Activated CD4-positive, alpha-beta T cell treated with anti-CD3 and anti-CD28 coated beads, Interleukin-2, amount 10 ng/mL, durations not matched to agents 7 days and 5 days (primary cell): ENCODE results near the gene SYT11. TPM values are rescaled to one million over a fixed set of nuclear protein-coding genes. Genes with fewer than 3 reads are reported as not detected.
A peak's percentile ranks its signal among the peaks of the same experiment; 100 is the strongest.
"Not testable (repeated sequence)": the region's sequence is repeated elsewhere in the genome, so short reads cannot be mapped to it uniquely, and the experiment has no call there.

Source experiments
- CTCF ChIA-PET: fragments of 350-600 bp; sonication (Branson Sonifier 250); formaldehyde crosslinking; loops from one replicate; lab custom pipeline; 2021; ENCODE audit warnings: antibody characterized with exemption; lab: Charles Lee
- POLR2A ChIA-PET: fragments of 350-600 bp; sonication (Branson Sonifier 250); formaldehyde crosslinking; loops from one replicate; lab custom pipeline; 2021; ENCODE audit warnings: antibody characterized with exemption; lab: Charles Lee
- DNase-seq: peaks from one replicate; pipeline ENCODE4 v3.0.0-alpha.2; 2020
- H3K27ac Mint-ChIP-seq: one replicate; pipeline ENCODE4 v1.8.0; 2021; ENCODE audit warnings: mild to moderate bottlenecking, moderate library complexity, mixed read lengths
- H3K27me3 Mint-ChIP-seq: one replicate; pipeline ENCODE4 v1.8.0; 2021; ENCODE audit warnings: mixed read lengths
- H3K36me3 Mint-ChIP-seq: one replicate; pipeline ENCODE4 v1.8.0; 2021; ENCODE audit warnings: low read depth, mixed read lengths
- H3K4me1 Mint-ChIP-seq: one replicate; pipeline ENCODE4 v1.8.0; 2021; ENCODE audit warnings: mixed read lengths
- H3K4me3 Mint-ChIP-seq: one replicate; pipeline ENCODE4 v1.8.0; 2021; ENCODE audit warnings: mild to moderate bottlenecking, moderate library complexity, mixed read lengths
- H3K9me3 Mint-ChIP-seq: one replicate; pipeline ENCODE4 v1.8.0; 2021; ENCODE audit warnings: mixed read lengths
- total RNA-seq, 2 experiments: library from RNA; stranded (reverse); gene quantifications; one replicate each; pipeline ENCODE4 v1.2.3, GENCODE V29; 2021

SYT11 gene
- total RNA-seq, 2 experiments from 2014 or later: 14.2 to 15.5 TPM

DNA sequence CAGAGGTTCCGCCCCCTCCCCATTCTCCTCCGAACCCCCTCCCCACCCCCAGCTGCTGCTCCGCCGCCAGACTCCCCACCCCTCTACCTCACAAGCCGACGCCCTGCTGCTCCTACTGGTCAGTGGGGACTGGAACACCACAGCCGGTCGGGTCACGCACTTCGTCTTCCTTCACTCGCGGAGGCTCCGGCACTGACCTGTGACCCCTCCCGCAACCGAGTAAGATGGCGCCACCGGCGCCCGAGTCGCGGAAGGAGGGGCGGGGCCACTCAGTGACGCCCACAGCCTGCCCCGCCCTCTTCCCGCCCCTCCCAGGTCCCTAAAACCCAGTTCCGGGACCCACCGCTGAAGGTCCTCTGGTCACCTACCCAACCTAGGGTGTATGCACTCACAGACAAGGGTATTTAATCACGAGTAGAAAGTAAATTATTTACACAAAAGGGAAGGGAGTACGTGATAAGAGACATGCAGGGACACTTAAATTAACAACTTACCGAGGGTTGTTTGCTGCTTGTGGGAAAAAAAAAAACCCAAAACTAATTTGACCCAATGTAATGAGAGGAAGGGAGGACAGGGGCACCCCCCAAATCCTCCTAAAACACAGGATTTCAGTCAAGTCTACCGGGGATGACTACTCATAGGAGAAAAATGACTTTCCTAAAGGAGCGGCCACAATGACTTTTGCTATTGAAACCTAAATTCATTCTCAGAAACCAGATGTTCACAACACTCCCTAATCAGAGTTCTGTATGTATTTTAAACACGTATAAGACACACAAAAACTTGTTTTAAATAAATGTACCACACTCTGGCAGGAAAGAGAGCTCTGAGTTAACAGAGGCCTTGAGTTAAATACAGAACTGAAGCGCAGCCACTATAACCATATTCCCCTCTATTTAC lies 52.0 kb downstream of the SYT11 start, which contains the start of gene RIT1:
TSS of gene RIT1 (minus strand) at position 194 of the 900 bp plus-strand sequence. CDS start 588 bp downstream, outside the sequence.
- H3K9me3 Mint-ChIP-seq: no peaks in the 10 kb centered on the region
- peaks cover 51% of the 10 kb centered on the region for H3K36me3 Mint-ChIP-seq
- H3K27ac Mint-ChIP-seq: peak within 1 kb of the TSS; percentile 95
- no peaks in the 10 kb centered on the region for H3K27me3 Mint-ChIP-seq
- peaks cover 28% of the 10 kb centered on the region for H3K4me1 Mint-ChIP-seq
- DNase-seq: peak; percentile 89
- peak within 1 kb of the TSS; percentile 98 for H3K4me3 Mint-ChIP-seq
- ChIA-PET CTCF (interaction anchor here (0.7 kb wide), 1 partner anchor 48 kb away, joined by 3 read pairs; no protein-coding TSS in a partner anchor), POLR2A (no interaction called here)

DNA sequence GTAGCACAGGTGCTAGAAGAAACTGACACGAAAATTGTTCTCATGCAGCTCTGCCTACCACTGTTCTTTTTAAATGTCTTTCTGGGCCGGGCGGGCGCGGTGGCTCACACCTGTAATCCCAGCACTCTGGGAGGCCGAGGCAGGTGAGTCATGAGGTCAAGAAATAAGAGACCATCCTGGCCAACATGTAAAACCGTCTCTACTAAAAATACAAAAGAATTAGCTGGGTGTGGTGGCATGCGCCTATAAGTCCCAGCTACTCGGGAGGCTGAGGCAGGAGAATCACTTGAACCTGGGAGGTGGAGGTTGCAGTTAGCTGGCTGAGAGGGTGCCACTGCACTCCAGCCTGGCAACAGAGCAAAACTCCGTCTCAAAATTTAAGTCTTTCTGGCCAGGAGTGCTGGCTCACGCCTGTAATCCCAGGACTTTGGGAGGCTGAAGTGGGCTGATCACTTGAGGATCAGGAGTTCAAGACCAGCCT lies 52.7 kb downstream of the SYT11 start:
- CTCF ChIA-PET: interaction anchor here (0.7 to 1.6 kb wide), 2 partner anchors 10 to 48 kb away, joined by 3 read pairs; no protein-coding TSS in a partner anchor
- peak overlapping the region; percentile 98 for H3K4me3 Mint-ChIP-seq
- H3K27me3 Mint-ChIP-seq: no peaks in the 10 kb centered on the region
- POLR2A ChIA-PET: no interaction called here
- no peak for DNase-seq
- H3K27ac Mint-ChIP-seq: peak overlapping the region; percentile 95
- H3K9me3 Mint-ChIP-seq: no peaks in the 10 kb centered on the region
- peaks cover 30% of the 10 kb centered on the region for H3K4me1 Mint-ChIP-seq
- H3K36me3 Mint-ChIP-seq: peaks cover 56% of the 10 kb centered on the region

DNA sequence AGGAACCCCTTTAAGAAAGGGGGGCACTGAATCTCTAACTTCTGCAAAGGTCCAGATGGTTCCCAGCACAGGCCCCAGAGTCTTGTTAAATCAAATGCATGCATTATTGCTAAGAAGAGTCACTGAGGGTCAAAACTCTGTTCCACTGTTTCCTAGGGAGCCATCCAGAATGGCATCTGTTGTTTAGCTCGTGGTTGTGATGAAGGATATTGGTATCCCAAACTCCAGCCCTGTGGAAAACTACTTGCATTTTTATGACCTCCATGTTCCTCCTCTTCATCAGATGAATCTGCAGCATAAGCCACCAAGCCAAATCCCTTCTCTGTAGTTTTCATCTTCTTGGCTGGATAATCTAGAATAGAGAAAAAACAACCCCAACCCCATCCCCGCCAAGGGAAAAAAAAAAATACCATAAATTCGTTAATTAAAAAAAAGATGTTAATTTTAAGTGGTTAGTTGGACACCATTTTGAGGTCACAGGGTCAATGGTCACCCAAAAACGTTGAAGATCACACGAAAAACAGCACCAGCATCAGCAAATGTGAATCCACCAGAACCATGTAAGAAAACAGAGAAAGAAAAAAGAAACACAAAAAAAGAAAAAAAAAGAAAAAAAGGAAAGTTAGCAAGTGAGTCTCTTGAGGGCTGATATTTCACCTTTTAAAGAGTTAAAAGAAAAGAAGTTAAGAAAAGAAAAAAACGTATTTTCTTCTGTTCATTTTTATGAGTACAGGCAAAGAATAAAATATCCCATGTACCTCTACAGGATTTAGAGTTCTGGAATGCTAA lies 54.8 kb downstream of the SYT11 start:
- Mint-ChIP-seq H3K36me3 (peaks cover 63% of the 10 kb centered on the region), H3K27me3 (no peaks in the 10 kb centered on the region), H3K9me3 (no peaks in the 10 kb centered on the region), H3K27ac (no peak overlapping the region), H3K4me3 (no peak overlapping the region), H3K4me1 (peaks cover 29% of the 10 kb centered on the region)
- DNase-seq: no peak
- POLR2A ChIA-PET: no interaction called here
- CTCF ChIA-PET: no interaction called here

DNA sequence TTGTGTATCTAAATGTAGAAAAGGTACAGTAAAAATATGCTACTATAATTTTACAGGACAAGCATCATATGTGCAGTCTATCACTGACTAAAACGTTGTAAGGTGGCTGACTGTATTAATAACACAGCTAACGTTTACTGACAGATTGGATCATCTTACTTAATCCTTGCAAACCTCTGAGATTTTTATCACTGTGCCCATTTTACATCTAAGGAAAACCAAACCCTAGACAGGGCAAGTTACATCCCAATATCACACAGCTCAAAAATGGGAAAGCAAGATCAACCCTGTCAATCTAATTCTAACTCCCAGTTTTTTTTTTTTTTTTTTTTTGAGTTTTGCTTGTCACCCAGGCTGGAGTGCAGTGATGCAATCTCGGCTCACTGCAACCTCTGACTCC lies 59.3 kb downstream of the SYT11 start:
- Mint-ChIP-seq H3K4me1 (peaks cover 10% of the 10 kb centered on the region), H3K27me3 (no peaks in the 10 kb centered on the region), H3K4me3 (no peak overlapping the region), H3K9me3 (no peaks in the 10 kb centered on the region), H3K27ac (no peak overlapping the region), H3K36me3 (peaks cover 74% of the 10 kb centered on the region)
- ChIA-PET CTCF (interaction anchor here (0.7 to 1.4 kb wide), 2 partner anchors 13 to 66 kb away, joined by 6 read pairs; no protein-coding TSS in a partner anchor), POLR2A (interaction anchor here (0.5 kb wide), 1 partner anchor 98 kb away, joined by 4 read pairs; no protein-coding TSS in a partner anchor)
- DNase-seq: no peak

DNA sequence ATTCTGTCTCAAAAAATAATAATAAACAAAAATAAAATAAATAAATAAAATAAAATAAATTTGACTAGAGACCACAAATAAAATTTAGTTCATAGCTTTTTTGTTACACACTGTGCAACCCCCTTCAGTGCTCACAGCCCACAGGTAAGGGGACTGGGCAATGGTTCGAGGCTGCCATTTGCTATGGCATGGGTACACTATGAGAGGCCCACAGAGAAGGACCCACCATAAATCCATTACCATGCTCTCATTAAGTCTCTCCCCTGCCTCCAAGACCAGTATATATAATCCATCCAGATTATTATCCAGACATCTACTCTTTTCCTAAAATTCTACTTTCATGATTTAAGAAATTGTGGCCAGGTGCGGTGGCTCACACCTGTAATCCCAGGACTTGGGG lies 60.4 kb downstream of the SYT11 start:
- CTCF ChIA-PET: interaction anchor here (1.0 to 1.1 kb wide), 2 partner anchors 35 to 47 kb away, joined by 3 read pairs; no protein-coding TSS in a partner anchor
- DNase-seq: no peak
- POLR2A ChIA-PET: interaction anchor here (0.6 kb wide), 1 partner anchor 24 kb away, joined by 3 read pairs; no protein-coding TSS in a partner anchor
- Mint-ChIP-seq H3K27ac (no peak overlapping the region), H3K36me3 (peaks cover 67% of the 10 kb centered on the region), H3K9me3 (no peaks in the 10 kb centered on the region), H3K27me3 (no peaks in the 10 kb centered on the region), H3K4me1 (peaks cover 10% of the 10 kb centered on the region), H3K4me3 (no peak overlapping the region)

DNA sequence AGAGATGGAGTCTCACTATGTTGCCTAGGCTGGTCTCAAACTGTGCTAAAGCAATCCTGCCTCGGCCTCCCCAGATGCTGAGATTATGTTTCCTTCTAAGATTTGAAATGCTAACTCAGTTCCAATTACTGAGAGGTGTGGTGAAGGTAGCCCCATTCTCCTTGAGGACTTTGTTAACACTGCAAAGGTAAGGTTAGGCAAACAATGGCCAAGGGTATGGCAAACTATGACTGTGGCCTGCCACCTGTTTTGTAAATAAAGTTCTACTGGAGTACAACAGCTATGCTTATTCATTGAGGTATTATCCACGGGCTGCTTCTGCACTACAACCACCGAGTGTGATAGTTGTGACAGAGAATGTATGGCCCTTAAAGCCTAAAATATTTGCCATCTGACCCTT lies 61.4 kb downstream of the SYT11 start:
- ChIA-PET POLR2A (no interaction called here), CTCF (interaction anchor here (1.2 to 1.3 kb wide), 3 partner anchors 14 to 31 kb away, joined by 3 read pairs; partner anchors contain the start of gene KHDC4)
- H3K27me3 Mint-ChIP-seq: no peaks in the 10 kb centered on the region
- no peak overlapping the region for H3K27ac Mint-ChIP-seq
- H3K36me3 Mint-ChIP-seq: peaks cover 68% of the 10 kb centered on the region
- H3K4me1 Mint-ChIP-seq: peaks cover 10% of the 10 kb centered on the region
- no peak for DNase-seq
- H3K4me3 Mint-ChIP-seq: no peak overlapping the region
- H3K9me3 Mint-ChIP-seq: no peaks in the 10 kb centered on the region

DNA sequence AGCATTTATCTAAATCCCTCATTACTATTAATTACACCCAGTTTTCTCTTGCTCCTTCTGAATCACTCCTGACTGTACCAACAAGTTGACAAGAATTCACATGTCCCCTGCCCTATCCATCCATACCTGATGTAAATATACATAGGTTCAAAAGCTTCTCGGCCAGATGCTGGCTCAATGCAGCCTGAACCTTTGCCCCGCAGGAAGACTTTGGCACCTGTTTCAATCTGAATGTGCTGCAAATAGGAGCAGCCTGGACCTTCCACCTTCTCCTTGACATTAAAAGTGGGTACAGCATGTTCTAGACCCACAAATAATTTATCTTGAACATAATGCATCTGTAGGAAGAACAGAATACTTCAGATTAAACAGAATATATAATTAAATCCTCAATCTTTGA lies 66.1 kb downstream of the SYT11 start:
- H3K27ac Mint-ChIP-seq: no peak overlapping the region
- no peaks in the 10 kb centered on the region for H3K9me3 Mint-ChIP-seq
- H3K36me3 Mint-ChIP-seq: peaks cover 68% of the 10 kb centered on the region
- H3K4me3 Mint-ChIP-seq: no peak overlapping the region
- POLR2A ChIA-PET: no interaction called here
- H3K27me3 Mint-ChIP-seq: no peaks in the 10 kb centered on the region
- no peak for DNase-seq
- CTCF ChIA-PET: interaction anchor here (0.6 to 2.0 kb wide), 2 partner anchors 65 to 299 kb away, joined by 3 to 5 read pairs; no protein-coding TSS in a partner anchor
- peaks cover 20% of the 10 kb centered on the region for H3K4me1 Mint-ChIP-seq

DNA sequence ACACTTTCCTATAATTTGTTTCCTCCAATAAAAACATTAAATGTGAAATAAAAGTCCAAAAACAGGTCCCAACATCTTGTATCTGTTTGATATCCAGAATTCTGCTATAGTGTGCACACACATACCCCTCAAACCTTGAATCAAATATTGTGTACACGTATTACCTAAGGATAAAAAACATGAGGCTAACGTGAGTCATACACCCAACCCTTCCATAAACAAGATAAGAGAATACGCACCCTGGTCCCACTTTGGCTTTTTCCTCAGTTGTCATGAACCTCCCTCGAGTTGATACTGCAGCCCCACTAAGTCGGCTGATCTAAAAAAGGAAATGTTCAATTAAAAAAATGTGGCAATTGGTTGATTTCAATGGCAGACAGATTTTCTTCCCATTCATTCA lies 69.7 kb downstream of the SYT11 start:
- CTCF ChIA-PET: interaction anchor here (0.6 kb wide), 2 partner anchors 34 to 177 kb away, joined by 3 to 6 read pairs; no protein-coding TSS in a partner anchor

DNA sequence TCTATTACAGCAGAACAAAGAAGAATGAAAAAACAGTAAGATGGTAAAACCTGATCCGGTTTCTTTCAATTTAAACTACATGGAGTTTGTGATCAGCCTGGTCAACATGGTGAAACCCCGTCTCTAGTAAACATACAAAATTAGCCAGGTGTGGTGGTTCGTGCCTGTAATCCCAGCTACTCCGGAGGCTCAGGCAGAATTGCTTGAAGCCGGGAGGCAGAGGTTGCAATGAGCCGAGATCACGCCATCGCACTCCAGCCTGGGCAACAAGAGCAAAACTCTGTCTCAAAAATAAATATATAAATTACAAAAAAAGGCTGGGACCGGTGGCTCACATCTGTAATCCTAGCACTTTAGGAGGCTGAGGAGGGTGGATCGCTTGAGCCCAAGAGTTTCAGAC lies 71.4 kb downstream of the SYT11 start:
- peak overlapping the region; percentile 47 for H3K4me3 Mint-ChIP-seq

More for the DNA sequence above, 69.7 kb downstream of the SYT11 start:
- POLR2A ChIA-PET: no interaction called here
- DNase-seq: no peak
- Mint-ChIP-seq H3K9me3 (no peaks in the 10 kb centered on the region), H3K36me3 (peaks cover 57% of the 10 kb centered on the region), H3K4me3 (no peak overlapping the region), H3K27ac (no peak overlapping the region), H3K4me1 (peaks cover 42% of the 10 kb centered on the region), H3K27me3 (no peaks in the 10 kb centered on the region)

DNA sequence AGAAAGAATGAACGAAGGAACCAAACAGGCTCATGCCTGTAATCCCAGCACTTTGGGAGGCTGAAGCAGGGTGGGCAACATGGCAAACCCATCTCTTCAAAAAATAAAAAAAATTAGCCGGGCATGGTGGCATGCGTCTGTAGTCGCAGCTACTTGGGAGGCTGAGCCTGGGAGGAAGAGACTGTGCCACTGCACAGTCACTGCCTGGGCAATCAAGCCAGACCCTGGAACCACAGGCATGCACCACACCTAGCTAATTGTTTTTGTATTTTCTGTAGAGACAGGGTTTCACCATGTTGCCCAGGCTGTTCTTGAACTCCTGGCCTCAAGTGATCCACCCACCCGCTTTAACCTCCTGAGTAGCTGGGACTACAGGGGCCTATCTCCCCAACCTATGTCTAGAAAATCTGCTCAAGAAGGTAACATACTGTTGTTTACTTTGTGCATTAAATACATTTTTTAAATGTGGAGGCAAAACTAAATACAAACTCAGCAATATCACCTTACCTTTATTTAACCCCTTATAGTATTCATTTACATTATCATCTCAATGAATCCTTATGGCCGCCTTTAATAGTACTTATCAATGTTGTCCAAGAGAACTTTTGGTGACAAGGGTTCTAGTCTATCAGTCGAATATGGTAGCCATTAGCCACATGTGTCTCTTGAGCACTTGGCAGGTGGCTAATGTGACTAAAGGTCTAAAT lies 72.1 kb downstream of the SYT11 start:
- Mint-ChIP-seq H3K4me1 (peaks cover 46% of the 10 kb centered on the region), H3K27ac (peak overlapping the region; percentile 62), H3K4me3 (peak overlapping the region; percentile 47), H3K27me3 (no peaks in the 10 kb centered on the region), H3K36me3 (peaks cover 43% of the 10 kb centered on the region), H3K9me3 (no peaks in the 10 kb centered on the region)
- ChIA-PET CTCF (interaction anchor here (0.6 to 2.8 kb wide), 7 partner anchors 8 to 373 kb away, joined by 3 to 18 read pairs (median 4); no protein-coding TSS in a partner anchor), POLR2A (no interaction called here)
- DNase-seq: no peak

More for the DNA sequence above, 71.4 kb downstream of the SYT11 start:
- H3K9me3 Mint-ChIP-seq, POLR2A ChIA-PET, H3K27ac Mint-ChIP-seq, H3K27me3 Mint-ChIP-seq, DNase-seq: not testable (repeated sequence)
- Mint-ChIP-seq H3K4me1 (peaks cover 42% of the 10 kb centered on the region), H3K36me3 (peaks cover 51% of the 10 kb centered on the region)
- CTCF ChIA-PET: interaction anchor here (0.6 to 1.2 kb wide), 4 partner anchors 8 to 374 kb away, joined by 3 to 4 read pairs (median 3); no protein-coding TSS in a partner anchor

DNA sequence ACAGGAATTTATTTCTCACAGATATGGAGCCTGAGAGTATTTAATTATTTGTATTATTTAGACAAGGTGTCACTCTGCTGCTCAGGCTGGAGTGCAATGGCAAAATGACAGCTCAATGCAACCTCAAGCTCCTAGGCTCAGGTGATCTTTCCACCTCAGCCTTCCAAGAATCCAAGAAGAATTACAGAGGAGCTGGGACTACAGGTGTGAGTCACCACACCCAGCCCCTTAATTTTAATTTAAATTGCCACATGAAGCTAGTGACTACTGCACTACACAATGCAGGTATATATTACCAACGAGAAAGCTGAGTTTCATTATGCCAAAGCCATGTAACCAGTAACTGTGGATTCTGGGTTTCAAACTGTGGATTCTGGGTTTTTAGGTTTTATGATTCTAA lies 72.7 kb downstream of the SYT11 start:
- Mint-ChIP-seq H3K36me3 (peaks cover 37% of the 10 kb centered on the region), H3K27ac (peak overlapping the region; percentile 31), H3K9me3 (no peaks in the 10 kb centered on the region), H3K27me3 (no peaks in the 10 kb centered on the region), H3K4me3 (no peak overlapping the region), H3K4me1 (peaks cover 44% of the 10 kb centered on the region)
- DNase-seq: no peak
- CTCF ChIA-PET: interaction anchor here (0.7 to 2.8 kb wide), 7 partner anchors 9 to 134 kb away, joined by 3 to 18 read pairs (median 3); no protein-coding TSS in a partner anchor
- POLR2A ChIA-PET: interaction anchor here (0.5 kb wide), 1 partner anchor 8 kb away, joined by 4 read pairs; no protein-coding TSS in a partner anchor
